NCI-H2029 treated with DMSO at 0.1 percent for 48 hours (cell line): ENCODE data around the gene CDS2.

Source experiments
- DNase-seq: peaks from one replicate; lab custom pipeline; 2025; lab: John Stamatoyannopoulos, UW

Gene CDS2

DNA sequence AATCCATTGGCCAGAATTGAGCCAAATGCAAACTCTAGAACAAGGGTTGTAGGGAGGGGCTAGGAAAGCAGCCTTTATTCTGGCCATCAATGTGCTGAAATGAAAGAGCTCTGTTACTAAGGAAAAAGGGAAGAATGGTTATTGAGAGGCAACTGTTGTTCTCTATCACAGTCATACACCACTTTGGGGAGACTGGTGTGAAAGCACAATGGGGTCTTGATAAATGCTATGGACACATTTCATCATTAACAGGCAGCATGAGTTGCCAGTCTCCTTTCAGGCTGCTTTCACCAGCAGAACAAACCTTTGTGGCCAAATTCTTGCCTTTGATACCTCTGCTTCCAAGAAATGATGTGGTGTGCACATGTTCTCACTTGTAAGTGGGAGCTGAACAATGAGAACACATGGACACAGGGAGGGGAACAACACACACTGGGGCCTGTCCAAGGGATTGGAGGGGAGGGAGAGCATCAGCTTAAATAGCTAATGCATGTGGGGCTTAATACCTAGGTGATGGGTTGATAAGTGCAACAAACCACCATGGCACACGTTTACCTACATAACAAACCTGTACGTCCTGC is 86.2 kb downstream of the CDS2 start:
- no peak for DNase-seq

DNA sequence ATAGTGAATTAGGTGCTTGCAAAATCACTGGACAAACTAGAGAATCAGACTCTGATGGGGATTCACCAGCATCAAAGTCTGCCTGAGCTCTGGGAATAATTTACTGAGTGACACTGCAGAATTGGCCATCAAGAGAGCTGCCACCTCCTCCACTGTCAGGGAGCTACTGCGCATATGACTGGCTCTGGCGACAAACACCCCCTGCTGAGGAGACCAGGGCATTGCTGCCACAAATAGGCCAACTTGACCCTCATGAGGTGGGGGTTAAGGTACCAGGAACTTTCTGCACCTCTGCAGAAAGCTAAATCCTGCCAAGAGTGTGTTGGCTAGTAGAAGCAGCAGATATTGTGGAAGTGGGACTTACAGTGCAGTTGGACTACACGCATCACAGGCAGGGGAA is 88.0 kb downstream of the CDS2 start:
- DNase-seq = no peak

DNA sequence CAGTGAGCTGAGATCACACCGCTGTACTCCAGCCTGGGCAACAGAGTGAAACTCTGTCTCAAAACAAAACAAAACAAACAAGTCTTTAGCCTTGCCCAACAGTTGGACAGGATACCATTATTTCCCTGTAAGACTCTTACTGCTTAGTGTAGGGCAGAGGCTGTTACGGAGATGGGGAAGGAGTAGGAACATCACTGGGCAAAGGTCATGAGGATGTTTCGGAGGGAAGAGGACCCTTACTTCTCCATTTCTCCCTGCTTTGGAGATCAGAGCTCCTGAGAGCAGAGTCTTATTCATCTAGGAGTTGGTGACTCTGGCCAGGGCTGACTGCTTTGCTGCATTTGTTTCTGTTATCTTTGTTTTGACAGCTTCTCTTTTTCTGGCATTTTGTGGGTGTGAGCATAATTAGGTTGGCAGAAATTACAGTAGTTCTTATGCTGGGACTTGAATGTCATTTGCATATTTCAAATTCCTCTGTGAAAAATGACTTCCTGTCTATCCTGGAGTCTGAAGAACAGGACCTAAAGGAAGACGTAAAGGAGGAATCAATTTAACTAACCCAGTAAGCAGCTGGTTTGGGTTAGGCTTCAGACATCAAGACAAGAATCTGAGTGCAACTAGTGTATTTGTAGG is 89.0 kb downstream of the CDS2 start:
- DNase-seq = no peak

DNA sequence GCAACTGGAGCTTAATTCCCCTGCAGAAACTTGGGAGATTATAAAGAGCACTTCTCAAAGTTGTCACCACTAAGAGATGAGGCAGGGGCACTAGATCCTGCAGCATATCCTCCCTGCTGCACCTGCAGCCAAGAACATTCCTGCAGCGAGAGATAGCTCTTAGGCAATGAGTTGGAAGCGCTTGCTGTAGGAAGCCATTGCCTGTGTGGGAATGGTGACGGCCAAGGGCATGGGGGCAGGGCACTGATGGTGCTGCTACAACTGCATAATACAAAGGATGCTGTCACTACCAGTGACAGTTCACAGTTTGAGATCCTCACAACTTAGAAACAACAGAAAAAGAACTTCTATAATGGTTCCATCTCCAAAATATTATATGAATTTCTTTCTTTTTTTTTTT is 89.9 kb downstream of the CDS2 start:
- DNase-seq = no peak

DNA sequence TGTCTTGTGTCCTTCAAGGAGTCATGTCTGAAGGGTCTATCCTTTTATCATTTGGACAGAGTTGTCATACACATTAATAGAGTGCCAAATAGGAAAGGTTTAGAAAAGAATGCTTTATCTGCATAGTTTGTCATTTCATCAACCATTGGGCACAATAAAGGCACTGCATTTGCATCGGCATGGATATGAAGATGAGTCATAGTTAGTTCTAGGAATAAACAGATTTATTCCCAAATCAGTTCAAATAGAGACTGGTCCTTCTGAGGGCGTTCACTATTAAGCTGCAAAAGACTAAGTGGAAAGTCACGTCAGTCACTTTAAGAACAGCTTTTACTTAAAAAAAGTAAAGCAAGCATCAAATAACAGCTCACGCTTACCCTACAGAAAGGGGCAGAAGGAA is 90.8 kb downstream of the CDS2 start:
- DNase-seq = no peak

DNA sequence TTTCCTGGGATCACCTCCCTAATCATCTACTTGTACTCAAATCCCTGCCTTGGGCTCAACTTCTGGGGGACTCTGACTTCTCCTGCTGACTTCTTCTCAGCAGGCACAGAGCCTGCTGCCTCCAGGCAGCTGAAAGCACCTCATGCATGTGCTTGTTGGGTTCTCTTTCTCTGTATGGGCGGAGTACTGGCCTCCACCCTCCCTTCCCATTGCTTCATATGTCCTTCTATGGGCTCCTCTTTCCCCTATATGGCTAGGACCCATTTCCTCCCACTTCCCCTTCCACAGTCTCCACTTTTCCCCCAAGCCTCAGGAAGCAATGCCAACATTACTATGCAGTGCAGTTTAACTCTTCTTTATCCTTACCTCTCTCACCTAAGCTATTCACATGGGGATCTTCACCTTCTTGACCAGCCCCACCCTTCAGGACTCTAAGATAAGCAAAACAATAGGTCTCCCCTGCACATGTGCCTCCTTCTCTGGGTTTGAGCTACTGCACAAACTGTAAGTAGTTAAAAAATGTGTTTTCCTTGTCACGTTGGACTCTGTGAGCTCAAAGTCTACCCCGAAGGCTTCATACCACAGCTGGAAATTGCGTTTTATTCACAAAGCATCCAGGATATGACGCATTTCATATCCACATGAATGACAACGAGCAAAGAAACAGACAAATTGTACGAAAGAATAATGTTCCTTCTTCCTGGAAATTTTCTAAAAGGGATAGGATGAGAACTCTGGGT is 93.7 kb downstream of the CDS2 start:
- no peak for DNase-seq

GRCh38 chr20:5221061-5221430 is 94.2 kb downstream of the CDS2 start:
- no peak for DNase-seq

DNA sequence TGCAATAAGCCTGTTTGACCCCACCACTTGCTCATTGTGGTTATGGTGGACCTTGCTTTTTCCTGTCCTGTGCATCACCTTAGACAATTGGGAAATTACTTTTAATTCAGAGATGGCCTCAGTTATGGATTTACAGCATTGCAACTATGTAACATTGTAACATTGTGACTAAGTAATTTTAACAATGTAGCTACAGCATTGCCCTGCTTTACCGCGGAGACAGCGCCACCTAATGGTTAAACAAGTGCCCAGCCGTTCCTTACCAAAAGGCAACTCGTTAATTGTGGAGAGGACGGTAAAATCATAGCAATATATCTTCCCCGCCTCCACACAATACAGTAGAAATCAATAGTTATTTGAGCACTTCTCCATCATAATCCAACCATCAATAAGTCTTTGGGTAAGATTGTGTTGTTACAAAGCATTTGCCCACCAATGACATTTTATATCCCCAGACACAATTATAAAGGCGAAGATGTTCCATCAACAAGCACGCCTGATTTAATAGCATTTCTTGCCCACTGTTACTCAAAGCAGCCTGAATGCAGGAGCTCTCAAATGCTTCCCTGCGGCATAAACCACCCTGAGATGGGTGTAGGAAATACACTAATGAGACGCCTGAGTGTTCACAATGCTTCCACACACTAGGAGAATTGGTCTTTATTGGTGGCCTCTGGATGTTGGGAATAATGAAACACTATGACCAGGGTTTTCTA is 96.3 kb downstream of the CDS2 start:
- DNase-seq = no peak

DNA sequence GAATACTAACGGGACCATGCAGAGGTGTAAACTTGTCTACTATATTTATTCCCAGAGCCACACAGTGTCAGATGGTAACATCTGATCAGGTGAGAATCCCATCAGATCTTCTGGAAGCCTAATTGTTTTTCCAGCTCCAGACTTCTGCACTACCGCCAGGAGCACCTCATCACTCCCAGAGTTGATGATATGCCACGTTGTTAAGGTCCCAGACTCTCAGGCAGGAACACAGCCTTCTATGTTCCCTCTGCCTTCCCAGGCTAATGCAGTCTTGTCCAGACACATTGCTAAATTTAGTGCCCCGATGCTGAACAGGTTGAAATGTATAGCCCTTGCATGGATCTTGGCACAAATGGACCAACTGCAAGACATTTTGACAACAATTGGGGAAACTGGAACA is 103.7 kb downstream of the CDS2 start:
- DNase-seq = no peak

DNA sequence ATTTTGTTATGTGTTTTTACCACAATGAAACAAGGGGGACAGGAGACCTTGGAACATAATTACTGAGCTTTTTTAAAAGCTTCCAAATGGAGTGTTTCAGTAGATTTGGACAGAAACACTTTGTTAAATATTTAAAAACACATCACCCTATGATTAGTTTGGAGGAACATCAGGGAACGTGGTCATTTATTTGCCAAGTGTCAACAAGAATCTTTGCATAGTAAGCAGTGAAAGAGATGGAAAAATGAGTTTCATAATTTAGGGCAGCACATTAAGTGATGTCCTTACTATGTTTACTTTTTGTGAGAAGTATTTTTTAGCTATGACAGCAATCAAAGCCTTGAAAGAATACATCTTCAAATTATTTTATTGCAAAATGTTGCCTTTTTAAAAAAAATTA is 107.3 kb downstream of the CDS2 start:
- no peak for DNase-seq

DNA sequence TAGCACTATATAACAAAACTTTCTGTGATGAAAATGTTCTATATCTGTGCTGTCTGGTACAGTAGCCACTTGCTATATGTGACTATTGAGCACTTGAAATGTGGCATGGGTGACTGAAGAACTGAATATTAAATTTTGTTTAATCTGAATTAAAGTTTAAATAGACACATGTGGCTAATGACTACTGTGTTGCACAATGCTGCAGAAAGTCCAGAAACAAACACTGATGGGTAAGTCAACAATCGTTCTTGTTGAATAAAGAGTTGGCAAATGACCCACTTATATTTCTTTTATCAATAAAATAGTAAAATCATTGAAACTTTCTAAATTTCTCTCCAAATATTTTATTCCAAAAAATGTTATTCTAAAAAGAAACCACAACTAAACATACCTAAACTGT is 108.2 kb downstream of the CDS2 start:
- no peak for DNase-seq
